Psoas muscle (tissue), 8 donors: ENCODE measurements around the gene DNAH2. TPM values are rescaled to one million over a fixed set of nuclear protein-coding genes. Genes with fewer than 3 reads are reported as not detected.
"Not testable (repeated sequence)": the region's sequence is repeated elsewhere in the genome, so short reads cannot be mapped to it uniquely, and the experiment has no call there.

Experiments used
- ATAC-seq, 4 donors: fragments of 200-7000 bp; cut with Tn5 transposase; one replicate each; pipeline ENCODE4 v1.9.1; 2020; ENCODE audit warnings: moderate library complexity in 3 of 4, mild to moderate bottlenecking in 2 of 4
- DNase-seq, 2 donors: peaks; one replicate each; pipeline ENCODE4 v3.0.0-alpha.2; 2020
- H3K27ac ChIP-seq: fragments of 200-600 bp; one replicate; pipeline ENCODE4 v1.8.0; 2022
- H3K27me3 ChIP-seq, 3 donors: fragments of 200-600 bp in 1 of 3; one replicate each; pipeline versions ENCODE4 v1.6.1 to v1.8.0; 2013 to 2022; ENCODE audit warnings: low read length in 2 of 3, mild to moderate bottlenecking in 2 of 3, moderate library complexity in 1 of 3; ENCODE audit not compliant: insufficient read depth in 3 of 3
- H3K36me3 ChIP-seq, 2 donors: fragments of 200-600 bp in 1 of 2; one replicate each; pipeline versions ENCODE4 v1.6.1 to v1.8.0; 2013 to 2022; ENCODE audit warnings: low read depth in 1 of 2, mild to moderate bottlenecking in 1 of 2, moderate library complexity in 1 of 2; ENCODE audit not compliant: insufficient read depth in 1 of 2
- H3K4me1 ChIP-seq: fragments of 200-600 bp; one replicate; pipeline ENCODE4 v1.8.0; 2022
- H3K4me3 ChIP-seq: fragments of 200-600 bp; one replicate; pipeline ENCODE4 v1.8.0; 2022; ENCODE audit warnings: mild to moderate bottlenecking
- H3K9me3 ChIP-seq: fragments of 200-600 bp; one replicate; pipeline ENCODE4 v1.8.0; 2022
- WGBS, 3 donors: extraction: QIAGEN DNeasy Blood & Tissue Kit; methylation state at CpG; one replicate each; pipeline versions ENCODE4 v1.1.6 to v1.1.7; 2013; 5-methylcytosine and 5-hydroxymethylcytosine counted together
- intact Hi-C, 2 donors: fragments of 100-400 bp; cut with DNase I; formaldehyde crosslinking; loops; one replicate each; pipeline versions ENCODE4 v1.11.0 to v1.14.2; 2022
- polyA plus RNA-seq, 3 donors: library from polyadenylated mRNA; stranded (reverse); fragments of 200-250 nt; gene quantifications; one replicate each; pipeline ENCODE4 v1.2.3, GENCODE V29; 2013
- total RNA-seq, 4 donors: library from RNA; stranded (reverse); fragmentation: NEBNext Ultra II Directional in 2 of 4; extraction: Animal tissue kit (Norgen Biotek cat#: 25700) in 2 of 4; gene quantifications; one replicate each; pipeline versions ENCODE4 v1.2.1 to v1.2.4, GENCODE V29; 2021 to 2023
- TF ChIP-seq, protein P1 (sequence below): fragments of 200-600 bp; IDR thresholded peaks from one replicate; pipeline ENCODE4 v1.8.0; 2022; ENCODE audit warnings: antibody characterized with exemption
- donor health status: healthy with polysubstance abuse.
- donor health status: DM: no; HTN: no; CAD: no; lungs with moderate emphysema.
- donor health status: Bipolar disorder and iron deficiency.
- donor health status: healthy.
- donor health status: DM: yes; HTN: yes; CAD: no.
- donor health status: DM: no; HTN: no; CAD: no.
- donor health status: DM: no; HTN: no; CAD: no.
- donor health status: DM: yes; HTN: yes; CAD: no.

DNAH2 gene
- total and polyA plus RNA-seq, 7 donors: 0.01 to 0.10 (median 0.06) TPM

DNA sequence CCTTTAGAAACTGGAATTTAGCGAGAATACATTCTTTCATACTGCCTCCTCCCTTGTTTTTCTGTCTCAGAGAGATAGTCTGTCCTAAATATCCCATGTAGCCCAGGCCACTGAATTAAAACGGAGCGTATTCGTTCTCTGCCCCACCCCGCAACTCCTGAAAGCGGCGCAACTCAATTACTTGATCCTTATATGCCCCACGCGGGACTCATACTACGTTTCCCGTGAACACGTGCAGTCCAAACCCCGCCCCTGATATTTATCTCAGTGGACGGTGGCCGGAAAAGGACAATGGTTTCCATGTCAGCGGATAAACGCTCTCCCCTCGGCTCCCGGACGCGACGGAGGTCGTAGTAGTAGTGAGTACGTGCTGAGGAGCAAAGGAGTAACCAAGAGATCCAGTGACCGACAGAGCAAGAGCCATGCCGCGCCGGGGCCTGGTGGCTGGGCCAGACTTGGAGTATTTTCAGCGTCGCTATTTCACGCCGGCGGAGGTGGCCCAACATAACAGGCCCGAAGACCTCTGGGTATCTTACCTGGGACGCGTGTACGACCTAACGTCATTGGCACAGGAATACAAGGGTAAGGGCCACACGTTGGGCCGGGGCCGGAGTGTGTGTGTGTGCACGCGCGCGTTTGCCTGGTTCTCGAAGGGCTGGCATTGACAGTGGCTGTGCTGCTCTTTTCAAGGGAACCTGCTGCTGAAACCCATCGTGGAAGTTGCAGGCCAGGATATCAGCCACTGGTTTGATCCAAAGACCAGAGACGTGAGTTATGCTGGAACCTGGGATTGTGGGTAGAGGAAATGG is 140.4 kb downstream of the DNAH2 start, which contains the start of gene CYB5D1:
Gene CYB5D1 (plus strand): TSS at position 291 of the 809 bp plus-strand sequence. CDS start 132 bp downstream, at position 423.
- TF ChIP-seq, protein P1, sequence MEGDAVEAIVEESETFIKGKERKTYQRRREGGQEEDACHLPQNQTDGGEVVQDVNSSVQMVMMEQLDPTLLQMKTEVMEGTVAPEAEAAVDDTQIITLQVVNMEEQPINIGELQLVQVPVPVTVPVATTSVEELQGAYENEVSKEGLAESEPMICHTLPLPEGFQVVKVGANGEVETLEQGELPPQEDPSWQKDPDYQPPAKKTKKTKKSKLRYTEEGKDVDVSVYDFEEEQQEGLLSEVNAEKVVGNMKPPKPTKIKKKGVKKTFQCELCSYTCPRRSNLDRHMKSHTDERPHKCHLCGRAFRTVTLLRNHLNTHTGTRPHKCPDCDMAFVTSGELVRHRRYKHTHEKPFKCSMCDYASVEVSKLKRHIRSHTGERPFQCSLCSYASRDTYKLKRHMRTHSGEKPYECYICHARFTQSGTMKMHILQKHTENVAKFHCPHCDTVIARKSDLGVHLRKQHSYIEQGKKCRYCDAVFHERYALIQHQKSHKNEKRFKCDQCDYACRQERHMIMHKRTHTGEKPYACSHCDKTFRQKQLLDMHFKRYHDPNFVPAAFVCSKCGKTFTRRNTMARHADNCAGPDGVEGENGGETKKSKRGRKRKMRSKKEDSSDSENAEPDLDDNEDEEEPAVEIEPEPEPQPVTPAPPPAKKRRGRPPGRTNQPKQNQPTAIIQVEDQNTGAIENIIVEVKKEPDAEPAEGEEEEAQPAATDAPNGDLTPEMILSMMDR: no peak
- peak within 1 kb of the TSS; percentile 93 for H3K27ac ChIP-seq
- ATAC-seq: peak; percentile 70 to 82 (median 74)
- peak within 1 kb of the TSS; percentile 86 for H3K4me3 ChIP-seq
- H3K27me3 ChIP-seq: no peaks in the 10 kb centered on the region
- H3K9me3 ChIP-seq: no peaks in the 10 kb centered on the region
- peak; percentile 90 to 93 for DNase-seq
- 1 to 3% (median 1%) methylated on average over 48 of the region's 48 CpGs for WGBS, 3 donors
- intact Hi-C loops: loop anchor here (1.0 to 2.0 kb wide), 2 partner anchors 15 to 131 kb away; no protein-coding TSS in a partner anchor
- H3K4me1 ChIP-seq: peaks cover 26% of the 10 kb centered on the region
- peaks cover 6 to 39% of the 10 kb centered on the region in 2 donors for H3K36me3 ChIP-seq

DNA sequence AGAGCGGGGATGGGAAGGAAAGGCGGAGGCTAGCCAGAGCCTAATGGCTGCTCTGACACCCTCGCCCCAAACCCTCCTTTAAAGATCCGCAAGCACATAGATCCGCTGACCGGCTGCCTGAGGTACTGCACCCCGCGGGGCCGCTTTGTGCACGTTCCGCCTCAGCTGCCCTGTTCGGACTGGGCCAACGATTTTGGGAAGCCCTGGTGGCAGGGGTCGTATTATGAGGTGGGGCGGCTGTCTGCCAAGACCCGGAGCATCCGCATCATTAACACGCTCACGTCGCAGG is 140.9 kb downstream of the DNAH2 start:
- Histone ChIP-seq H3K4me3 (peak overlapping the region; percentile 86), H3K27me3 (no peaks in the 10 kb centered on the region), H3K36me3 (peaks cover 6 to 34% of the 10 kb centered on the region in 2 donors), H3K4me1 (peaks cover 26% of the 10 kb centered on the region), H3K27ac (peak overlapping the region; percentile 93), H3K9me3 (no peaks in the 10 kb centered on the region)
- intact Hi-C loops: loop anchor here in 1 of 2 donors (2.0 kb wide), 1 partner anchor 130 kb away; no protein-coding TSS in a partner anchor
- DNase-seq: peak; percentile 52 to 71
- TF ChIP-seq, protein P1: peak; percentile 28
- 16 to 24% (median 23%) methylated on average over 20 of the region's 20 CpGs for WGBS, 3 donors
- ATAC-seq: peak in 1 of 4 donors; percentile 14

DNA sequence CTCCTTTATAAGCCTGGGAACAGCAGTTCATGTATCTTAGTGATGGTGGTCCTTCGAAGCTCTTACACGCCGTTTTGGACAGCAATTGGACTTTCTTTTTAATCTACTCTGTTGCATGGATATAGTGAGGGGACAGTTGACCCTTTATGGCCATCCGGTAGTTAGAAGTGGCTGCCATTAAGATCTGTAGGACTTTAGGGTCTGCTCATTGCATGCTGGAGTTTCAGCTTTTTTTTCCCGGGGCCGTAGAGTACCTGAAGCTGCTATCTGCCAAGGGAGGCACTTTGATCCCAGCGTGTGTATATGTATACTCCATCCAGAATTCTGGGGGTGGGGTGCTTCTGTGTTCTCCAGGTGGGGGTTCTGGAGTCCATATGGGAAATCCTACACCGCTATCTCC is 141.5 kb downstream of the DNAH2 start:
- peak overlapping the region; percentile 86 for H3K4me3 ChIP-seq
- H3K36me3 ChIP-seq: peaks cover 3 to 28% of the 10 kb centered on the region in 2 donors
- TF ChIP-seq, protein P1: no peak
- H3K27me3 ChIP-seq: no peaks in the 10 kb centered on the region
- no peak for ATAC-seq
- no peak overlapping the region for H3K27ac ChIP-seq
- WGBS, 3 donors: 82 to 90% (median 83%) methylated on average over 8 of the region's 8 CpGs
- no peaks in the 10 kb centered on the region for H3K9me3 ChIP-seq
- H3K4me1 ChIP-seq: peaks cover 26% of the 10 kb centered on the region
- intact Hi-C loops: loop anchor here in 1 of 2 donors (2.0 kb wide), 1 partner anchor 130 kb away; no protein-coding TSS in a partner anchor
- DNase-seq: no peak

DNA sequence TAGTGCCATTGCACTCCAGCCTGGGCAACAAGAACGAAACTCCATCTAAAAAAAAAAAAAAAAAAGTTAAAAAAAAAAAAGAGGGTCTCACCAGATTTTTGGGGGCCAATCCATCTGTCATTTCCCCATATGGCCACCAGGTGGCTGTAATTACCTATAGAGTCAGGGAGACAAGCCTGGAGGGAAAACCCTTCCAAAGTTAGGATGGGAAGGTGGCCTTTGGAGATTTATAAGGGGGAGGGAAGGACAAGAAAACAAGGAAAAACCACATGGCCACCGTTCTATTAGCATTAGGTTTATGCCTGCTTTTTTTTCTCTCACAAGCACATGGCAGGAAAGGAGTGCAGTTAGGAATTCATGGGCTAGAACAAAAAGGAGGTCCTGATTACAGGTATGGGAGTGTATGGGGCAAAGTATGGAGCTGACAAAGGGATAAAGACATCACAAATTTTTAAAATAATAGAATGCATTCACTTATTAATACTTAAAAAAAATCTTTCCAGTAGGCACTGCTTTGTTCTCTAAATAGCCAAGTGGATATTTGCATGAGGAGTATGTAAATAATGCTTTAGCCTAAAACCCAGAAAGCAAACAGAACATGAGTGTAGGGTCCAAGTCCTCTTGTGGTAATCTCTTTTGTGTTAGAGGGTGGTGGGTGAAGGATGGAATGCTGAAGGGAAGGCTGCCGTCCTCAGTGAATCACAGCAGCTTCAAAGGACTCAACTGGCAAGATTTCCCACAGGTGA is 145.3 kb downstream of the DNAH2 start:
- H3K27me3 ChIP-seq: no peaks in the 10 kb centered on the region
- WGBS, 3 donors: 39 to 41% (median 39%) methylated on average over 3 of the region's 3 CpGs
- ATAC-seq: no peak
- DNase-seq: no peak
- no peak overlapping the region for H3K4me3 ChIP-seq
- H3K27ac ChIP-seq: no peak overlapping the region
- H3K4me1 ChIP-seq: peaks cover 12% of the 10 kb centered on the region
- TF ChIP-seq, protein P1: peak; percentile 82
- intact Hi-C loops: loop anchor here (1.0 to 5.0 kb wide), 6 partner anchors 34 to 194 kb away; no protein-coding TSS in a partner anchor
- H3K36me3 ChIP-seq: peaks cover 3 to 29% of the 10 kb centered on the region in 2 donors
- H3K9me3 ChIP-seq: no peaks in the 10 kb centered on the region

DNA sequence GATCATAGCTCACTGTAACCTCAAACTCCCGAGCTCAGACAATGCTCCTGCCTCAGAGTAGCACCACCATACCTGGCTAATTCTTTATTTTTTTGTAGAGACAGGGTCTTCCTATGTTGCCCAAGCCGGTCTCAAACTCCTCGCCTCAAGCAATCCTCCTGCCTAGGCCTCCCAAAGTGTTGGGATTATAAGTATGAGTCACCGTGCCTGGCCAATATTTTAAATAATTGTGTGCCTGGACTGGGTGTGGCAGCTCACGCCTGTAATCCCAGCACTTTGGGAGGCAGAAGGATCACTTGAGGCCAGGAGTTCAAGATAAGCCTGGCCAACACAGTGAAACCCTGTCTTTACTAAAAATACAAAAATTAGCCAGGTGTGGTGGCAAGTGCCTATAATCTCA is 146.8 kb downstream of the DNAH2 start:
- not testable (repeated sequence) for H3K27me3 ChIP-seq, H3K27ac ChIP-seq, ATAC-seq, DNase-seq, H3K4me3 ChIP-seq, H3K9me3 ChIP-seq, H3K4me1 ChIP-seq
- peaks cover 3 to 29% of the 10 kb centered on the region in 2 donors for H3K36me3 ChIP-seq
- WGBS, 3 donors: 74 to 84% (median 74%) methylated on average over 5 of the region's 5 CpGs
- intact Hi-C loops: loop anchor here (5.0 kb wide), 4 partner anchors 33 to 193 kb away; no protein-coding TSS in a partner anchor
